A549 treated with dexamethasone at 1 μM for 4 hours (cell line): ENCODE data around the gene MYPOP. TPM values are rescaled to one million over a fixed set of nuclear protein-coding genes. Genes with fewer than 3 reads are reported as not detected.

Source experiments
- total RNA-seq: library from RNA; stranded (reverse); fragments of 200-300 nt; extraction: Qiagen RNA extraction; gene quantifications from 5 replicates; pipeline ENCODE4 v1.2.3, GENCODE V29; 2022

Gene MYPOP, protein sequence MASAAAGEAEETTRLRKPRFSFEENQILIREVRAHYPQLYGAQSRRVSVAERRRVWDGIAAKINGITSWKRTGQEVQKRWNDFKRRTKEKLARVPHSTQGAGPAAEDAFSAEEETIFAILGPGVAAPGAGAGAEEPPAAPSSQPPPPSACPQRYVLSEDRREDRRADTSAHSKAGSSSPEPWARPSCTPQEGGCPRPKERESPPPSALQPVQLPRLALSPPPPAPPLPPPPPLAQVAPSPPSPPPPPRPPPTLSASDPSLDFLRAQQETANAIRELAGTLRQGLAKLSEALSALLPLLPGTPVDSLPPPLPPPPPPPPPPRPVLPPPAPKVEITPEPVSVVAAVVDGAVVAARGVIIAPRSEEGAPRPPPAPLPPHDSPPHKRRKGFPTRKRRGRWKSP
- total RNA-seq: 5.6 to 10.4 TPM (median 9.7 TPM) in 5 replicates

DNA sequence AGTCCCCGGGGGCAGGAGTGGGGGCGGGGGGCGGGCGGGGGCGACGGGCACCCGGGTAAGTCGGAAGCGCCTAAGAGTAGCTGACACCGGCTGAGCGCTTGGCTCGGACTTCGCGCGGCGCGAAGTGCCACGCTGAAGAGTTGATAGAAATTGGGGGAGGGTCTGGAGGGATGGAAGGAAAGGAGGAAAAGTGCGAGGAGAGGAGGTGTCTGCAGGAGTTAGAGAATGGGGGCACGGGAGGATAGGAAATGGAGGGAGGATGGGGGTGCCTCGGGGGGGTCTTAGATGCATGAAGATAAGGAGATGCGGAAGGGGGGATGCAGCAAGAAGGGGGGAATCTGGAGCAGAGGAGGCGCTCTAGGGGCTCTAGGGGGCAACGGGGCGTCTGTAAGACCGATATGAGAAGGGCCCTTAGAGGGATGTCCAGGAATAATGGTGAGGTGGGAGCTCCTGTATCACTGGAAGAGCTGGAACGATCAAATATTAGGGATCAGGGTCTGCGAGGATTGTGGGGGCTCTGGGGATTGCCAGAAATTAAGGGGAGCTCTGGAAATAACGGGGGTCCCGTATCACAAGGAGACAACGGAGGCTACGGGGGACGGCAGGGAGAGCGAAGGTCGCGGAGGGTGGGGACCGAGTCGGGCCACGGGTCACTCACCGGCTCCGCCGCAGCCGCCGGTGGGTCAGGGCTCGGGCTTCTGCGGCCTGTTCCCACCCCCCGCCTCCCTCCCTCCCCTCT lies at the start of gene MYPOP:
Gene MYPOP (minus strand): TSS at position 702 of the 739 bp plus-strand sequence. CDS start 840 bp downstream, outside the sequence.

DNA sequence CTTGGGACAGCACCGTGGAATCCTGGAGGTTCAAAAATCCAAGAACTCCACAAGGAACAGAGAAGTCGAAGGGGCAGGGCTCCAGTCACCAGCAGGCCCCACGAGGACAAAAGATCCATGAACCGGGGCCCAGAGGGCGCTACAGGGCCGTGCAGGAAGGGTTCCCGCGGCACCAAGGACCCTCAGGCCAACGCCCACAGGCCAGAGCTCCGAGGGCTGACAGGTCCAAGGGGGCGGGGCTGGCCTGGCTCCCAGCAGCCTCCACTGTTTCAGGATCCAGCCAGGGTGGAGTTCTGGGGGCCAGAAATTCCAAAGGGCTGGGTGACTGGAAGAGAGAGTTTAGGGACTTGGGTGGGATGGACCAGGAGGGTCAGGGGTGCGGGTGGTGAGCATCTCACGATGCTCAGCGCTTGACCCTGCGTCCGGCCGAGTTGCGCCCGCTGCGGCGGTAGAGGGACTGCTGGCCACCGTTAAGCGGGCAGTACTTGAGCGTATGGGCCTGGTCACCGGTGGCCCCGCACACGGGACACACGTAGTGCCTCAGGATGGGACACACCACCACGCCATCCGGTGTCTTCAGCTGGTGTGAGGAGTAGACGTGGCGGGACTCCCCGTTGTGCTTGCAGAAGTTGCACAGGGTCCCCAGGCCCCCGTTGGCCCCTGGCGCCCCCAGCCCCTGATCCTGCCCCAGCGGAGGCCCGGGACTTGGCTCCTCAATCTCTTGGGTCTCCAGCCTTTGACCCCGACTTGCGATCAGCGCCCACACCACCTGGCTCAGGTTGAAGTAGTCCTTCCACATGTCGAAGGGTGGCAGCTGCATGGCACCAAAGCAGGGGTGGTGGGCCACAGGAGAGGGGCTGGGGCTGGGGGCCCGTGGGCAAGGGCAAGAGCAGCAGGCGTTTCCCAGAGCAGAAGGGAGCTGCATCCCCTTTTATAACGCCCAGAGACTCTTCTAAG lies 11.7 kb upstream of the MYPOP start, which contains the start of gene NANOS2:
Gene NANOS2 (minus strand): TSS at position 905 of the 957 bp plus-strand sequence. CDS start 85 bp downstream, at position 820.

GRCh38 chr19:45885556-45886426 lies 16.6 kb downstream of the MYPOP start, which contains the start of gene IRF2BP1:
Gene IRF2BP1, minus strand, starts transcription at chr19:45886141. Its CDS starts 367 bp downstream, at chr19:45885774.

DNA sequence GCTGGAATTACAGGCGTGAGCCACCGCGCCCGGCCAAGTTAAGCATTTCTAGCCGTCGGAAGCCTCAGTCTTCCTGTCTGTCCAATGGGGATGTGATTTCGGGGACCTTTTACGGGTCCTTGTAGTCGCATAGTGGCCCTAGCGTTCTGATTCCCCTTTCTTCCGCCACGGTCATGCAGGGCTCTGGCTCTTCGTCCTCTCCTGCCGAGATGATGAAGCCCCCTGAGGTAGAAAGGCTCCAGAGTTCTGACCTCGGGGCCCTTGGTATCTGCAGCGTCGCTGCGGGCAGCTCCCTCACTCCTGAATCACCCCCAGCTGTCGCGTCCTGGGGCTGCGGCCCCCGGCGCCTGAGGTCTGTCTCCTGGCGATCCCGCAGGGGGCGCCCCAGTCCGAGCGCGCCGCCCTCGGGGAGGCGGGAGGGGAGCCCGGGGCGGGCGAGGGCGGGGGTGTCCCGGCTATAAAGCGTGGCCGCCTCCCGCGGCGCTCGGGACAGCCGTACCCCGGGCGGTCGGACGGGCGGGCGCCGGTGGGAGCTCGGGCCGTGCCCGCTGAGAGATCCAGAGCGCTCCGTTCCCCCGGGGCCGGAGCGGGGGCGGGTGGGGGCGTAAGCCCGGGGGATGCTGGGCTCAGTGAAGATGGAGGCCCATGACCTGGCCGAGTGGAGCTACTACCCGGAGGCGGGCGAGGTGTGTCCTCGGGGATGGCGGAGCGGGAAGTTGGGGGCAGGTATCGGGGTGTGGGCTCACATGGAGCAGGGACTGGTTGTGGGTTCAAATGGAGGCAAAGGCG lies 38.4 kb downstream of the MYPOP start, which contains the start of gene FOXA3:
Gene FOXA3 (plus strand): TSS at position 487 of the 789 bp plus-strand sequence. CDS start 131 bp downstream, at position 618.

DNA sequence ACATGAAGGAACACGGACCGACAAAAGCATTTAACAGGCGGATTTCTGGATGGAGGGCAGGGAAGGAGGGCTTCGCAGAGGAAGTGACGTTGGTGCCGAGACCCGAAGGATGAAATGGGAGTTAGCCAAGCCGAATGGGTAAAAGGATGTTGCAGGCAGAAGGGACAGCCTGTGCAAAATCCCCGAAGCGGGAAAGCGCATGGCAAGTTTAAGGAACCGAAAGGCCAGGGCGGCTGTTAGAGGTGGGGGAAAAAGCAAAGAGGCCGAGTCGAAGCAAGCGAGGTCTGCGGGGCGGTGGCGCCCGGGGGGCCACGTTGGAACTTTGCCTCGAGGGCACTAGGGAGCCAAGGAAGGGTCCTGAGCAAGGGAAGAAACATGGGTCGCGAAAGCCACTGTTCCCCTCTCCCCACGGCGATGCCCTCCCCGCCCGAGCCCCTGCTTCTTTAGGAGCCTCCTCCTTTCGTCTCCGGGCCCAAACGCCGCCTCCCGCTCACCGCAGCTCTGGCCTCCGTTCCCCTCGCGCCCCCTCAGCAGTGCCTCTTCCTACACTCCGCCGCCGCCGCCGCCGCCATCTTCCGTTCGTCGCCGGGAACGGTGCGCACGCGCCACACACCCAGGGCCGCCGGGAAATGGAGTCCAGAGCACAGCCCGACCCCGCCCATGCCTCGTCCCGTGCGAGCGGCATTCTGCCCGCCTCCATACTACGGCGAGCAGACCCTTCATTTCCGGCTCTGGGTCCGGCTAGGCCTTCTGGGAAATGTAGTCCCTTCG lies 39.7 kb downstream of the MYPOP start, which contains the start of gene SYMPK:
Gene SYMPK (minus strand): TSS at position 584 of the 771 bp plus-strand sequence. CDS start 8,652 bp downstream, outside the sequence.

Other genes with a start within 250 kb of the MYPOP start
- 1.4 to 4.1 TPM (median 2.4 TPM) in 5 replicates for gene GIPR, start 234.4 kb downstream of the MYPOP start, total RNA-seq
- gene SNRPD2, start 210.7 kb downstream of the MYPOP start, total RNA-seq: 660 to 1,062 TPM (median 681 TPM) in 5 replicates
- 7.4 to 8.9 TPM (median 8.4 TPM) in 5 replicates for gene QPCTL, start 209.9 kb downstream of the MYPOP start, total RNA-seq
- gene FBXO46, start 171.7 kb downstream of the MYPOP start, total RNA-seq: 7.0 to 12.9 TPM (median 10.9 TPM) in 5 replicates
- 0.02 to 0.09 TPM (median 0.05 TPM) in 5 replicates for gene MEIOSIN, start 169.2 kb downstream of the MYPOP start, total RNA-seq
- 13.3 to 26.4 TPM (median 25.2 TPM) in 5 replicates for gene SIX5, start 133.4 kb downstream of the MYPOP start, total RNA-seq
- gene DMPK, start 120.1 kb downstream of the MYPOP start, total RNA-seq: 24.2 to 45.1 TPM (median 38.9 TPM) in 5 replicates
- 16.2 to 37.1 TPM (median 33.7 TPM) in 5 replicates for gene DMWD, start 109.8 kb downstream of the MYPOP start, total RNA-seq
- 0.04 TPM in 2 of 5 replicates, not detected in the others for gene RSPH6A, start 87.3 kb downstream of the MYPOP start, total RNA-seq
- gene SYMPK, start 39.5 kb downstream of the MYPOP start, total RNA-seq: 44.8 to 77.4 TPM (median 74.5 TPM) in 5 replicates
- gene FOXA3, start 38.3 kb downstream of the MYPOP start, total RNA-seq: 0.51 to 0.93 TPM (median 0.73 TPM) in 5 replicates
- 20.8 to 37.5 TPM (median 33.3 TPM) in 5 replicates for gene IRF2BP1, start 16.5 kb downstream of the MYPOP start, total RNA-seq
- 0.07 TPM in 1 of 5 replicates, not detected in the others for gene NANOS2, start 12.2 kb upstream of the MYPOP start, total RNA-seq
- 1.0 to 1.7 TPM (median 1.3 TPM) in 5 replicates for gene NOVA2, start 71.3 kb upstream of the MYPOP start, total RNA-seq
- gene CCDC61, start 92.9 kb upstream of the MYPOP start, total RNA-seq: 3.4 to 5.8 TPM (median 5.7 TPM) in 5 replicates
- gene PGLYRP1, start 120.4 kb upstream of the MYPOP start, total RNA-seq: not detected in 5 replicates
- 0.16 to 0.52 TPM (median 0.47 TPM) in 5 replicates for gene IGFL4, start 138.4 kb upstream of the MYPOP start, total RNA-seq
- gene IGFL3, start 222.1 kb upstream of the MYPOP start, total RNA-seq: 0.15 to 0.44 TPM (median 0.29 TPM) in 3 of 5 replicates, not detected in the others
- 0.31 to 1.3 TPM (median 0.65 TPM) in 5 replicates for gene IGFL2, start 245.6 kb upstream of the MYPOP start, total RNA-seq